Keratinocyte (primary cell): Measurements from ENCODE around the gene TRIM47. TPM values are rescaled to one million over a fixed set of nuclear protein-coding genes. Genes with fewer than 3 reads are reported as not detected.
A peak's percentile ranks its signal among the peaks of the same experiment; 100 is the strongest.
"Not testable (repeated sequence)": the region's sequence is repeated elsewhere in the genome, so short reads cannot be mapped to it uniquely, and the experiment has no call there.

ENCODE experiments used
- DNase-seq: peaks from one replicate; pipeline ENCODE4 v3.0.0-alpha.2; 2011; ENCODE audit warnings: low read depth, missing footprints, low spot score
- FAIRE-seq: peaks from 2 replicates; lab custom pipeline; 2011; peaks lifted over from hg19 to GRCh38; lab: Jason Lieb, UNC
- H2AFZ ChIP-seq: 2 replicates; pipeline ENCODE4 v1.6.0; 2012; ENCODE audit warnings: low read length, control low read depth, inconsistent platforms; ENCODE audit not compliant: control insufficient read depth
- H3K27ac ChIP-seq: 2 replicates; pipeline ENCODE4 v1.5.1; 2011; ENCODE audit warnings: low read length; ENCODE audit not compliant: control insufficient read depth, insufficient read depth
- H3K27me3 ChIP-seq: 3 replicates; pipeline ENCODE4 v1.6.0; 2011; ENCODE audit warnings: low read length; ENCODE audit not compliant: control insufficient read depth, insufficient read depth; ENCODE audit errors: extremely low read depth
- H3K36me3 ChIP-seq, 2 experiments: 2 replicates in 1 of 2; 3 replicates in 1 of 2; pipeline ENCODE4 v1.5.1; 2011; ENCODE audit warnings: low read length in 2 of 2, mild to moderate bottlenecking in 1 of 2; ENCODE audit not compliant: control insufficient read depth in 2 of 2, insufficient read depth in 2 of 2; ENCODE audit errors: extremely low read depth in 1 of 2
- H3K4me1 ChIP-seq: 3 replicates; pipeline ENCODE4 v1.5.1; 2011; ENCODE audit warnings: low read length; ENCODE audit not compliant: control insufficient read depth, insufficient read depth; ENCODE audit errors: extremely low read depth
- H3K4me2 ChIP-seq: 3 replicates; pipeline ENCODE4 v1.6.0; 2011; ENCODE audit warnings: low read depth, low read length; ENCODE audit not compliant: control insufficient read depth, insufficient read depth; ENCODE audit errors: extremely low read depth
- H3K4me3 ChIP-seq, 3 experiments: fragments of 200-600 bp in 1 of 3; sonication (generic) in 1 of 3; 2 replicates in 2 of 3; 3 replicates in 1 of 3; pipeline ENCODE4 v1.5.1; 2011 to 2016; ENCODE audit warnings: low read length in 3 of 3, mild to moderate bottlenecking in 3 of 3, control low read depth in 2 of 3, inconsistent platforms in 1 of 3, low read depth in 1 of 3, mixed read lengths in 1 of 3, mixed run types in 1 of 3, moderate library complexity in 1 of 3; ENCODE audit not compliant: control insufficient read depth in 2 of 3, insufficient read depth in 2 of 3; ENCODE audit errors: extremely low read depth in 1 of 3
- H3K79me2 ChIP-seq: 2 replicates; pipeline ENCODE4 v1.6.0; 2012; ENCODE audit warnings: low read length; ENCODE audit not compliant: control insufficient read depth, insufficient read depth
- H3K9ac ChIP-seq: 3 replicates; pipeline ENCODE4 v1.6.0; 2011; ENCODE audit warnings: low read length; ENCODE audit not compliant: control insufficient read depth, insufficient read depth; ENCODE audit errors: extremely low read depth
- H3K9me1 ChIP-seq: 3 replicates; pipeline ENCODE4 v1.6.0; 2011; ENCODE audit warnings: low read length; ENCODE audit not compliant: control insufficient read depth, insufficient read depth; ENCODE audit errors: extremely low read depth
- H3K9me3 ChIP-seq: 2 replicates; pipeline ENCODE4 v1.5.1; 2012; ENCODE audit warnings: low read depth, low read length; ENCODE audit not compliant: control insufficient read depth
- H4K20me1 ChIP-seq: 3 replicates; pipeline ENCODE4 v1.6.0; 2011; ENCODE audit warnings: low read length; ENCODE audit not compliant: control insufficient read depth, insufficient read depth; ENCODE audit errors: extremely low read depth
- EZH2 ChIP-seq: IDR thresholded peaks from one replicate; pipeline ENCODE4 v1.6.1; 2012; ENCODE audit warnings: inconsistent platforms, mild to moderate bottlenecking, low read length, moderate library complexity
- dilution Hi-C: fragments of 300-500 bp; cut with MboI; formaldehyde crosslinking; loops from one replicate; pipeline ENCODE4 v1.7.0; 2020; ENCODE audit warnings: low sequenced_read_pairs; ENCODE audit not compliant: extremely low pct_ligation_motif_present
- polyA plus RNA-seq, 5 experiments: library from polyadenylated mRNA; depleted of rRNA in 3 of 5; stranded (reverse) in 3 of 5; stranded (forward) in 1 of 5; unstranded in 1 of 5; fragments of >200 nt; gene quantifications; 1 replicate in 1 of 5; 2 replicates in 3 of 5; 3 replicates in 1 of 5; pipeline versions ENCODE4 v1.2.1 to v1.2.3, GENCODE V29; 2011 to 2012; ENCODE audit warnings: missing spikeins in 2 of 5, low read depth in 1 of 5, low replicate concordance in 1 of 5
- TF ChIP-seq, protein P1 (sequence below), 3 experiments: IDR thresholded peaks in 1 of 3; conservative IDR thresholded peaks in 1 of 3; optimal IDR thresholded peaks in 1 of 3; 2 replicates in 2 of 3; 3 replicates in 1 of 3; pipeline versions ENCODE3 to v1.5.1; 2011; ENCODE audit warnings: low read length in 3 of 3, mild to moderate bottlenecking in 3 of 3, moderate library complexity in 2 of 3, control low read depth in 1 of 3, inconsistent platforms in 1 of 3; ENCODE audit not compliant: insufficient read depth in 2 of 3; ENCODE audit errors: extremely low read depth in 1 of 3

Gene TRIM47
- polyA plus RNA-seq, 1 donor (not counting 4 experiments of a cell fraction or from before 2014, with no cell fraction given) = 9.4 TPM

DNA sequence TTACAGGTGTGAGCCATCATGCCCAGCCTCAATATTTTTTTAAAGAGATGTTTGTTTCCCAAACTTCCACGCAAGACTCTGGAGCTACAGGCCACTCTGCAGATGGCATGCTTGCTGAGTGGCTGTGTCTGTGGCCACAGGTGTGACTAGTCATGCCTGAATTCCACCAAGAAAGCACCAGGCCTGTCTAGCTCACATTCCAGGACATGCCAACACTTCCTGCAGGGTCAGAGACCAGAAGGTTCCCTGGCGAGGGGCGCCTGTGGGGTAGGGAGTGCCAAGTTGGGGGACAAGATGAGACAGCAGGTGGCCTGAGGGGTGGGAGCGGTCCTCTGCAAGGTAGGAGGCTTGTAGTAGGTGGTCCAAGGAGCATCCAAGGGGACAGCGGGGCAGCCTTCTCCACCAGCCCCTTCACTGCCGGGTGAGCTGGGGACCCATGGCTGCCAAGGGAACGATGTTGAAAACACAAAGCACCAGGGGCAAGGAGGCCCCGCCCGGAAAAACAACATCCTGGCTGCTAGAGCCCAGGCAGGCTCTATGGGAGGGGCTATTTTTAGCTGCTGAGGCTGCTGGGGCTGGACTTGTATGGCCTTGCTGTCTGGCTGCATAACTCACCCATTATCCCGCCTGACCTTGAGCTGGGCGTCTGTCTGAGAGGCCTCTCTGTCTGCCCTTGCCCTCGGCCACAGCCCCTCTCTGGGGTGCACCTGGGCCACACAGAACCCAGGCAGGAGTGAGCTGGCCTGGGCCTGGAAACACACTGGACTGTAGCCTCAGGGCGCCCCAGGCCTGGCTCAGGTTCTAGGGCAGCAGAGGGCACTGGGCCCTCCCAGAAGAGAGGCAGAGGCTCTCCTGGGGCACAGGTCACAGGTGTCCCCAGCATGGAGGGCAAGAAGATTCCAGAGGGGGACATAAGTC is 5.7 kb downstream of the TRIM47 start:
- Histone ChIP-seq H3K27me3 (no peaks in the 10 kb centered on the region), H4K20me1 (no peaks in the 10 kb centered on the region), H3K36me3 (no peaks in the 10 kb centered on the region), H3K4me3 (peak overlapping the region in 1 of 3 experiments; percentile 11), H2AFZ (peak overlapping the region; percentile 72), H3K79me2 (no peaks in the 10 kb centered on the region), H3K4me1 (peaks cover 41% of the 10 kb centered on the region), H3K9me3 (no peaks in the 10 kb centered on the region), H3K4me2 (peak overlapping the region; percentile 63), H3K9me1 (no peaks in the 10 kb centered on the region), H3K27ac (peak overlapping the region; percentile 74), H3K9ac (peak overlapping the region; percentile 66)
- TF ChIP-seq, protein P1, sequence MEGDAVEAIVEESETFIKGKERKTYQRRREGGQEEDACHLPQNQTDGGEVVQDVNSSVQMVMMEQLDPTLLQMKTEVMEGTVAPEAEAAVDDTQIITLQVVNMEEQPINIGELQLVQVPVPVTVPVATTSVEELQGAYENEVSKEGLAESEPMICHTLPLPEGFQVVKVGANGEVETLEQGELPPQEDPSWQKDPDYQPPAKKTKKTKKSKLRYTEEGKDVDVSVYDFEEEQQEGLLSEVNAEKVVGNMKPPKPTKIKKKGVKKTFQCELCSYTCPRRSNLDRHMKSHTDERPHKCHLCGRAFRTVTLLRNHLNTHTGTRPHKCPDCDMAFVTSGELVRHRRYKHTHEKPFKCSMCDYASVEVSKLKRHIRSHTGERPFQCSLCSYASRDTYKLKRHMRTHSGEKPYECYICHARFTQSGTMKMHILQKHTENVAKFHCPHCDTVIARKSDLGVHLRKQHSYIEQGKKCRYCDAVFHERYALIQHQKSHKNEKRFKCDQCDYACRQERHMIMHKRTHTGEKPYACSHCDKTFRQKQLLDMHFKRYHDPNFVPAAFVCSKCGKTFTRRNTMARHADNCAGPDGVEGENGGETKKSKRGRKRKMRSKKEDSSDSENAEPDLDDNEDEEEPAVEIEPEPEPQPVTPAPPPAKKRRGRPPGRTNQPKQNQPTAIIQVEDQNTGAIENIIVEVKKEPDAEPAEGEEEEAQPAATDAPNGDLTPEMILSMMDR (optimal IDR thresholded peaks at IDR 0.05 in 1 of 3, IDR thresholded peaks at IDR 0.05 in 1 of 3, conservative IDR thresholded peaks at IDR 0.05 in 1 of 3; ENCODE audit: extremely low read depth in 1 of 3, insufficient read depth in 2 of 3, low read length in 3 of 3) = no peak
- no peak for TF ChIP-seq EZH2
- FAIRE-seq (peak; percentile 78), DNase-seq (no peak)
- dilution Hi-C loops = no loop called here

DNA sequence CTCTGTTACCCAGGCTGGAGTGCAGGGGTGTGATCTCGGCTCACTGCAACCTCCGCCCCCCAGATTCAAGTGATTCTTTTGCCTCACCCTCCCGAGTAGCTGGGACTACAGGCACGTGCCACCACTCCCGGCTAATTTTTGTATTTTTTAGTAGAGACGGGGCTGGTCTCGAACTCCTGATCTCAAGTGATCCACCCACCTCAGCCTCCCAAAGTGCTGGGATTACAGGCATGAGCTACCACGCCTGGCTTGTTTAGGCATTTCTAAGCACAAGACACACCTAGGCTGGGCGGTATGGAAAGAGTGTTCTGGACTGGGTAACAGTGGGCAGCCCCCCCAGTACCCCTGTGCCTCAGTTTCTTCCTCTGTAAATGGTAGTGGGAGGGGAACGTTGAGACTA is 8.2 kb downstream of the TRIM47 start:
- H3K9me1 ChIP-seq, H3K27ac ChIP-seq, H3K9me3 ChIP-seq, dilution Hi-C loops, DNase-seq, H3K4me2 ChIP-seq, H4K20me1 ChIP-seq, FAIRE-seq, H3K36me3 ChIP-seq, H3K79me2 ChIP-seq, H2AFZ ChIP-seq, H3K4me3 ChIP-seq, H3K9ac ChIP-seq, H3K27me3 ChIP-seq: not testable (repeated sequence)
- peaks cover 18% of the 10 kb centered on the region for H3K4me1 ChIP-seq
